DMS114 treated with DMSO at 0.1 percent for 48 hours (cell line): ENCODE data around the gene PORCN.

Source experiments
- DNase-seq: peaks from one replicate; lab custom pipeline; 2025; ENCODE audit not compliant: unreplicated experiment; lab: John Stamatoyannopoulos, UW

The PORCN gene

DNA sequence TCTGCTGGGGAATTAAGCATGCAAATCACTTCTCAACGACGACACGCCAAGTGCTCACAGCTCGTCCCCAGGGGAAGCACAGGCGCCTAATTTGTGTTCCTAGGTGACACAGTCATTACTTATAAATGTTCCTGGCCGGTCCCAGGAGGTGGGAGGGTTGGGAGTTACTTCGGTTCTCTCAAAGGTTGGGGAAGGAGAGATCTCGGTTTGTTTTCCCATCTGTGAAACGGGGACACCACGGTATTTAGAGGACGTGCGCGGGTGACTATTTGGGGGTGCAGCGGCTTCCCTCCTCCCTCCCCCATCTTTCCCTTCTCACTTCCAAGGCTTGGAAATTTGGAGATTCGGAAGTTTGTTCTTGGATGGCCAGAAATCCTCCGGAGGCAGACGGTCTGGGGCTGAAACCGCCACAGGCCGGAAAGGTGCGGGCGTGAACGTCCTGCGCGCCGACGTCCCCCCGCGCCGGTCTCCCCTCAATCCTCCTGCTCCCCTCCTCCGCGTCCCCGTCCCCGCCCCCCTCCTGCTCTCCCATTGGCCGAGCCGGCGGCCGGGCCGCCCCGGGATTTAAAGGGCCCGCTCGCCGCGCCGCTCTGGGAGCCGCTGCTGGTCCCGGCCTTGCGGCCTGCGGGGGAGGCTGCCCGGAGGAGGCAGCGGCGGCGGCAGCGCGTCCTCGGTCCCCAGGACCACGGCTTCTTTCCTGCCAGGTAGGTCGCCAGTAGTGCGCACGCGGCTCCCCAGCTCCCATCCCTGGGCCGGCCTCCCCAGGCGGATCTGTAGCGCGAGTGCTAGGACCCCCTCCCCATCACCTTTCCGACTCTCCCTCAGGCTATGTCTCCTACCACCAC, at the start of gene PORCN:
TSS of gene PORCN (plus strand) at position 593 of the 845 bp plus-strand sequence. CDS start 829 bp downstream, outside the sequence.
- peak; percentile 23 for DNase-seq

DNA sequence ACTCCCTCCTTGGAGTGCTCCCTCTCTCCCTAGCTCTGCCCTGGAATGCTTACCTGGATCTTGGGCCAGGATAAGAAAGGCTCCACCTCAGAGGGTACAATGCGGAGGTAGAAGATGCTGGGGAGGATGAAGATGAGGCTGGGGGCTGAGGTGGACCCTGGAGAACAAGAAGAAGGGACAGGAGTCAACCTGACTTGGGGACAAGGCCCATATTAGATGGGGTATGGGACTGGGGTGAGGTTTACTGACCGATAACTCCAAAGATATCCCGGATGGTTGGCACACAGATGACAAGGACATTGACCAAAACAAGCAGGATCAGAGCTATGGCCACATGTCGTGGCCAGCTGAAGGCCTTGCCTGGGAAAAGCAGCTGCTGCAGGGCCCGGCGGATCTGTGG, 49.3 kb upstream of the PORCN start:
- DNase-seq: no peak

DNA sequence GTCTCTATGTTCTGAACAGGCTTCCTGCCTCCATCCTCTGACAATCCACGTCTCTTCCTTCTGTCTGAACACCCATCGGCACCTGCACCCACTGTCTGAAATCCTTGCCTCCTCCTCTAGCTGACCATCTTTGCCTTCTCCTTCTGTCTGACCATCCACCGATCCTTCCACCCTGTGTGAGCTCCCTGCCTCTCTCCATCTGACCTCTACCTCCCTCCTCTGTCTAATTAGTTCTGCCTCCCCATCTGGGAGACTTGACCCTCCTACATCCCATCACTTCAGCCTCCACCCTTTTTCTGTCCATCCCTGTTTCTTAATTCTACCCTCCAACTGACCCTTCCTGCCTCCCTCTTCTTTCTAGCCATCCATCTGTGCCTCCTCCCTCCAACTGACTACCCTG, 48.8 kb upstream of the PORCN start:
- DNase-seq: no peak

DNA sequence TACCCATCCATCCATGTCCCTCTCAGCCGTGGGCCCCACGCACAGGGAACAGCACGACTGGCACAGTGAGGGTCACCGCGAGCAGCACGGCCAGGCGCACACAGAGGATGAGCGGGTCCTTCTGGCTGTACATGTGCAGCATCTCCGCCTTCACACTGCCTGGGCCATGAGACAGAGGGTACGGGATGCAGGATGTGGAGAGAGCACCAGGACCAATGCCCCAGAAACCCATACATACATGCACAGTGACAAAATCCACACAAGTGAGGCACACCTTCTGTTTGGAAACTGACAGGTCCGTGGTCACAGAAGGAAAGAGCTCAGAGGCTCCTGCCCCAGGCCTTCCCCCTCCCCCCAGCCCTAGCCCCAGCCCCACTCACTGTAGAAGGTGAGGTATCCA, 48.2 kb upstream of the PORCN start:
- no peak for DNase-seq

DNA sequence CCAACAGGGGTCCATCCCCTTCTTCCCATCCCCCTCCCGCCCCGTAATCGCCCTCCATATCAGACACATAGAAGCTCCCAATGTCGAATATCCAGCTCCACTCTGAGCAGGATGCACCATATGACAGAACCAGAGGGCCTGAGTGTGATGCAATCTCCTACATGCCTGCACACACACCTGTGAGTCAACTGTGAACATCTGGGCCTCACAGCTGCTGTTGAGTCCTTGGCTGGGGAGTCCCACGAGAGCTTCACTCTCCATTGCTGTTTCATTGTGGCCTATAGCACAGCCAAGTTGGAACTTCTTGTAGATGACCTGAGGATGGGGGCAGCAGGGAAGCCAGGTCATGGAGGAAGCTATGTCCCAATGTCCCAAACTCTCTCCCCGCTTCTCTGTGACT, 47.0 kb upstream of the PORCN start:
- DNase-seq: no peak

DNA sequence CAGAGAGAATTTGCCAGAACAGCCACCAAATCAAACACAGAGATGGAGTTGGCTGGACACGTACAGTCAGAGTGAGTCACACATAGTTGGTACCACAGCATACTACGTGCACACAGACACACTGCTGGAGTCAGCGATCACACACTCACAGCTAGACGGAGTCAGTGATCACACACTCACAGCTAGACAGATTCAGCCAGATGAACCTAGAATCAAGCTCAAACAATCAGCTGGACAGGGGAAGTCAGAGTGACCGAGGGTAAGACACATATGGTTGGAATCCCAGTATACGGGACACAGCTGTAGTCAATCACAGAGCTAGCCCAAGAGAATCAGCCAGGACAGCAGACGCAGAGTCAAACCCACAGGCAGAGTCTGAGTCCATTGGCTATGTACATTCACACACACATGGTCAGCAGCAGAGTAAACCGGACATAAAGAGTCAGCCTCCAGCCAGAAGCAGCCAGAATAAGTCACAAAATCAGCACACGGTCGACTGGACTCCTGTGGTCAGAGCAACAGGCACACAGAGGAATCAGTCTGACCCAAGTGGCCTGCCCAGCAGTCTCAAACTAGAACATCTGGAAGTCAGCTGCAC, 43.4 kb upstream of the PORCN start:
- DNase-seq: no peak

DNA sequence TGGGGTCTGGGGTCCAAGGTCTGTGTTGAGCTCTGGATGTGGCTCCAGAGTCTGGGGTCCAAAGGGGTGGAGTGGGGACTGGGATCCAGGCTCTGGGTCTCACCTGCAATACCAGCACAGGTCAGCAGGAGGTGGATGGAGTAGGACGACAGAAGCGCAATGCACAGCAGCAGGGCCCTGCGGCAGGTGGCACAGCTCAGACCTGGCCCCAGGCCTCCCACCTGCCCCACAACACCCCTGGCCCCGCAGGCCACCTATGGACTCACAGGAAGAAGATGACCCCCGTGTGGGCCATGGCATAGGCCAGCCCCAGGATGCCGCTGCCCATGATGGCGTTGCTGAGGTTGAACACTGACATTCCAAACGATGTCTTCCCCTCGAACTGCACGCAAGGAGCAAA, 42.1 kb upstream of the PORCN start:
- no peak for DNase-seq

DNA sequence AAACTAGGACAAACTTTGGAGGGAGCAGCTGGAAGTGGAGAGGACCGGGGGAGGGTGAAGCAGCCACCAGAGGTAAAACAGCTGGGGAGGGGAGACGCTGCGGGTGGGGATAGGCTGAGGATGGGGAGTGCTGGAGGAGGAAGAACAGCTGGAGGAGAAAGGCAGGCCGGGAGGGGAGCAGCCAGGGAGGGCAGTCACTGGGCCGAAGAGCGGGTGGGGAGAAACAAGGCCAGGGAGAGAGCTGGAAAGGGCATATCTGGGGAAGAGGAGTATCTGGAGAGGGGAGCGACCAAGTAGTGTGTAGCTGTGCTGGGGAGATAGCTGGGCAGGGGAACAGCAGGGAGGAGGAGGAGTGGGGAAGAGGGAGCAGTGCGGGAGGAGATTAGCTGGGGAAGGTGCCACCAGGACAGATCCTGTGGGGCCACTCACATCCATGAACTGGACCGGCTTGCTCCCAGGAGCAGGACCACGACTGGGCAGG, 41.5 kb upstream of the PORCN start:
- no peak for DNase-seq

DNA sequence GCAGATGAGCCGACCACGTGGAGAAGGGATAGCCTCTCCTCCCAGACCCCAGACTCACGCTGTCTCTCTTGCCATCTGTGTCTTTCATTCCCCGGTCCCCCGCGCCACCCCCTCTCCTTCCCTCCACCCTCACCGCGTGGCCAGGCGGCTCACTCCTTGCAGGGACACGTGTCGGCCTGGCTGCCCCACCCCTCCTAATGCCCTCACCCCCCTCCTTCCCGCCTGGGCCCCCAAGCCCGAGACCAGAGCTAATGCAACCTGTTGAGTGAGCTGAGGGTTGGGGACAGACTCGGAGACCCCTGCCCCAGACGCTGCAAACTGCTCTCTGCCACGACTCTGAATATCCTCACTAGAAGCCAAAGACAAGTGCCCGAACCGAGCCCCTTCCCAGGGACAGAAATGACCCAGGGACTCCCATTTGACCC, 40.5 kb upstream of the PORCN start:
- no peak for DNase-seq

DNA sequence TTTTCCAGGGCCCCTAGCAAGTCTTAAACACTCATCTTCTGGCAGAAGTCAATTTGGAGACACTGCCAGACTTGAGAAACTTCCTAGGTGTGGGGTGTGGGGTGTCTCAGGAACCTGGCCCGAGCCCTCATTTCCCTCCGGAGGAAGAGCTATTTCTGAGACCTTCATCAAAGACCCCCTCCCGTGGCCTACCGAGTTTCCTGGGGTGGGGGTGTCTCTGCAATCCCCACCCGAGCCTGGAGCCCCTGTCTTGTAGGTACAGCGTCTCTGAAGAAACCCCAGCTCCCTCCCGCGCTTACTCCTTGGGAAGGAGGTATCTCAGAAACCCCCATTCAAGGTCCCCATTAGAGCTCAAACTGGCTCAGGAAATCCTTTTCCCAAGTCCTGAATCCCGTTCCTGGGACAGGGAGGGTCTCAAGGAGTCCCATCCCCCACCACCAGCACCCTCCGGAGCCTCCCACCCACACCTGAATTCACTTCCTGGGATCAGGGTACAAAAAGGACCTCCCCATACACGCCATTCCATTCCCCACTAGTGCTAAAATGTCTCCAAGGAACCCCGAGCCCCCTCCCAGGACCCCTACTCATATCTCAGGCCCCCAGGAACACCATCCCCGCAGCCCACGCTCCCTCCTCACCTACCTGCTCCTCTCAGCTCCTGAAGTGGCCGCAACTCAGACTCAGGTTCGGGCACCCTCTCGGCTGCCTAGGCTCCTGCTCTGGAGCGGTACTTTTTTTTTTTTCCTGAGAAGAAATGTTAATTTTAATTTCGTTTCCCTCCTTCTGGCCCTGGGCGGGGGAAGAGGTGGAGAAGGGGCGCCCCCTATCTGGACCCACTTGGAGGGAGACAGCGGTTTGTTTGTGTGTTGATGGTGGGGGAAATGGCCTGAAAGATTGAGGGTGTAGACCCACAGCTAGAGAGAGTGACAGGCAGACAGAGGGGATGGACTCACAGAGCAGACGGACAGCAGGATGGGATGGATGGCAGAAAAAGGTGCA, 39.8 kb upstream of the PORCN start:
- no peak for DNase-seq

DNA sequence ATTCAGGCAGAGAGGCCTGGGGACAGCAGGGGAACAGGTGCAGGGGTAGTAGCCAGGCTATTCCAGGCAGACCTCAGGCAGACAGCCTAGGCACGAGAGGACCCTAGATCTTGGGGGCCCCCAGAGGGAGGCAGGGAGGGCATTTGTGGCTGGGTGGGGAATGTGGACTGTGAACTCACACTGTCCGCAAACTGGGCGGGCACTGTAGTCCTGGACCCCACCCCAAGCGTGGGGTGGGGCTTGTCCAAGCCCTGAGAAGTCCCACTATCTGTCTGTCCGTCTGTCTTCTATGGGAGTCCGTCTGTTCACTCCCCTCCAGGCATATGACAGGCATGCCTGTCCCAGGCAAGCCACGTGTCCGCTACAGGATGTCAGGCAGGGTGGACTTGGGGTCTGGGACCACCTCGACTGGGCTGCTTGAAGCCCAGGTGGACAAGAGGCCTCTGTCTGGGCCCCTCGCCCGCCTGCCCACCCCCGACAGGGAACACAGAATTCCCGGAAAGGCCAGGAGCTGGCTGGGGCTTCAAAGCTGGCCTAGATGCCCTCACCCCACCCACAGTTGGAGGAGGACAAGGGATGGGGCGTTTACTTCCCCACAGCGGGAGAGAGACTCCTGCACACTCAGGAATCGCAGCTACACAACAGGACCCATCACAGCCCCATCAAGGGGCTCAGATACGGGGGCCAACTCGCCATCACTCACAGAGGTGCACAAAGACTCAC, 38.5 kb upstream of the PORCN start, which contains the start of gene SLC38A5:
TSS of gene SLC38A5 (minus strand) at position 151 of the 723 bp plus-strand sequence. CDS start 2,336 bp downstream, outside the sequence.
- no peak for DNase-seq

DNA sequence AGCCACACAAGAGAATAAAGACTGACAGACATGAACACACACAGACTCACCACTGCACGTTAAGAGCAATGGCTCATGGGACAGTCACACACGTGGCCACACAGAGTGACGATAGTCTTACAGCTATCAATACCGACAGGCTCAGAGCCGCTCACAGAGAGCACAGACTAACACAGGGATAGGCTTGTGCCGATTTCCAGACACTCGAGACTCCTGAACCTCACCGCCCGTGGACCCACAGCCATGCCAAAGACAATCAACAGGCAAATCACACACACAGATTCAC, 38.0 kb upstream of the PORCN start:
- no peak for DNase-seq

DNA sequence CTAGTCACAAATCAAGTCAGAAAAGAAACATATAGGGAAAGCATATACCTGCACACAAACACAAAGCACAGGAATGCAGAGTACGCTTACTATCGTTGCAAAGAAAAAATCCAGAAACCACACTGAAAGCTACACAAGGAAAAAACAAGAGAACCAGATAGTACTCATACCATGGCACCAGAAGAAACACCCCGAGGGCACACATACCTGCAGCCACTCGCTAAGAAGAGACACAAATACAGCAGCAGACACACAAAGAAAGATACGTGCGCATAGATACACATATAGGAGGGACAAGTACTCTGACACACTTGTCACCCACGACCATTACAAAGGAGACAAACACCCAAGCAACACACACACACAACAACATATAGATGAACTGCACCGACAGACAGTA, 37.3 kb upstream of the PORCN start:
- no peak for DNase-seq

DNA sequence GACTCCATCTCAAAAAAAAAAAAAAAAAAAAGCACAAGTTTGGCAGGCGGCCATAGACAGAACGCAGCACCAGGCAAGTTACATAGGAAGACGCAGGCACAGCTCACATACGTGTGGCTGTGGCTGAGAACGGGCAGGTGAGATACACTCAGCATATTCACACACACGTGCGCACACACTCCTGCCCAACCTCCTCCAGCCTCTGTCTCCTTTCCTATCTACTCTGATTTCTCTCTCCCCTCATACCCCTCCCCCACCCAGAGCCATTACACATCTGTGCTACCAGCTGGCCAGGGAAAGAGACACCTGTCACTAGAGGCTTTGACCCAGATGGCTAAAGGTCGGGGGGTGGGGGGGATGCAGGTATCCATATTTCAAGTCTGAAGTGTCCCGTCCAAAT, 36.6 kb upstream of the PORCN start:
- no peak for DNase-seq

DNA sequence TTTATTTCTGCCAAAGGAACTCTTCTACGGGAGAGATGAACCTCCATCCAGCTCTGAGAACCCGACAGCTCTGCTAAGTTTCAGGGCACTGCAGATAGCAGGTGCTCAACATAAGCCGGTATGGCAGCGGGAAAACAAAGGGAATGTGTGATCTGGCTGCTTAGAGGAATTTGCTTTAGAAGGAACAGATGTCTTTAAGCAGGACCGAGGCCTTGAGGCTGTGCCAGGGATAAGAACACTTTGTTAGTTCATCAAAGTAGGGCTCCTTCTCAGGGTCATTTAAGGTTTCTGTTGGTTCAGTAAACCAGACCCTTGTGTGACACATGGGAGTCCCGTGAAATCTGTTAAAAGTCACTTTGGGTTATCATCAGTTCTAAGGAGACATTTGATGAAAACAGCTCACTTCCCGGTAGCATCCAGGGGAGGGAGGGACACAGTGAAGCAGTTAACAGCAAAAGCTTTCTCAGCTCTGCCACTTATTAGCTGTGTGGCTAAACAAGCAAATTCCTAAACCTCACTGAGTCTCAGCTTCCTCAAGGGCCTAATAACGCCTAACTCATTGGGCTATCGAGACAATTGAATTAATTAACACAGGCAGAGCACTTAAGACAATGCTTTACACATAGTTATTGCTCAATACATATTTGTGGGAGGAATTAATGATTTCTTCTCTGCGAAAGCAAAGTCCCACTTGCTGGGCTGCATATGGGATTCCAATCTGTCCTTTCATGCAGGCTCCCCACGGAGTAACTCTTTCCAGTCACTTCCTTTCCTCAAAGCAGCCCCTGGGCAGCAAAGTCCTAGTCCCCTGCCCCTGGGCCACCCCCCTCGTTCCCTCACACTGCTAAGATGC, 35.7 kb upstream of the PORCN start:
- DNase-seq: no peak

DNA sequence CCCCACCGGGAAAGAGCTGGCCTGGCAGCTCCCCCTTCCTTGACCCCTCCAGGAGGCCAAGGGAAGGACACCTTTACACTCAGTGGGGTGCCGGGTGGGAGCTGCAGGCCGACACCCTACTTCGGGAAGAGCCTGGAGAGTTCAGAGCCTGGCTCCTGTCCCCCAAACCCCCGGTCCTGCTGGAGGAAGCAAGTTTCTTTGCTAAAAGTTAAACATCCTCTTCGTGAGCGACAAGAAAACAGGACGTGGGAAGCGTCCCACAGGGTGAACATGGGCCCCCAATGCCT, 35.1 kb upstream of the PORCN start:
- DNase-seq: no peak

DNA sequence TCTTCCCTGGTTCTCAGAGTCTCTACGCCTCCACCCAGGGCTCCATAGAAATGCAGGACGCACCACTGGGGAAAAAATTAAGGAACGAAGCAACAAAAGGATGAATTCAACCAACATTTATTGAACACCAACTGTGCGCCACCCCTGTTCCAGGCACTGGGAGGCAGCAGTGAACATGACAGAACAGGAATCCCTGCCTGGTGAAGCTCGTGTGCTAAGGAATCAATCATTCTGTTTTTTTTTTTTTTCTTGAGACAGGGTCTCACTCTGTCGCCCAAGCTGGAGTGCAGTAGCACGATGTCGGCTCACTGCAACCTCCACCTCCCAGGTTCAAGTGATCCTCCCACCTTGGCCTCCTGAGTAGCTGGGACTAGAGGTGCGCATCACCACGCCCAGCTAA, 34.7 kb upstream of the PORCN start:
- DNase-seq: no peak

DNA sequence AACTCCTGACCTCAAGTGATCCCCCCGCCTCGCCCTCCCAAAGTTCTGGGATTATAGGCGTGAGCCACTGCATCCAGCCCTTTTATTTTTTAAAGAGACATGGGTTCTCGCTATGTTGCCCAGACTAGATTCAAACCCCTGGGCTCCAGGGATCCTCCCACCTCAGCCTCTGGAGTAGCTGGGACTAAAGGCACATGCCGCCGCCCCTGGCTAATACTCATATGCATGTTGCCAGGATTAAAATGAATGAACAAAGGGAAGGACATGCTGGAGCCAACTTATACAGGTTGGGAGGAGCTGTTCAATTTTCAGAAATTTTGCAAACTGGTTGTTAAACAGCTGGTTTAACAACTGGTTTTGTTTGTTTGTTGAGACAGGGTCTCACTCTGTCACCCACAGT, 34.2 kb upstream of the PORCN start:
- DNase-seq: no peak

DNA sequence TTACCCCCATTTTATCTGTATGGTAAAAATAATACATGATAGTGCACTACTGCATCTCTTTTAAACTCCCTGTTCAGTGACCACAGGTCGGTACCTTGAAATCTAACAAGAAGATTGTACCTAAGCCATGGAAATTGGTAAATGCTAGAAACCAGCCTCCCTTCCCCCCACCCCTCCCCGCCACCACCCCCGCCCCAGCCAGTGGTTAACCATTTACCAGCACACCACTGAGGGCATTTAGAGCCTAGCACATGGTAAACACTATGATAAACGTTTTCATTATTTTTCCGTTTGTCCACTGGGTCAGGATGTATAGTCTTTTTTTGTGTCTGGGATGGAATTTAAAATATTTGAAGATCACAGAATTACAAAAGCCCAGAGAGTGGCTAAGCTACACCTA, 33.5 kb upstream of the PORCN start:
- DNase-seq: no peak
